A673 (cell line): ENCODE measurements around the gene FLT1.

Source experiments
- CTCF ChIP-seq: fragments of 300-800, 200-600 bp; sonication (generic); conservative IDR thresholded peaks from 2 replicates; pipeline ENCODE4 v1.5.1; 2017; ENCODE audit warnings: low read depth, mild to moderate bottlenecking, antibody characterized with exemption, low read length, moderate library complexity, mixed read lengths
- EZH2 ChIP-seq: fragments of 200-600 bp; sonication (generic); IDR thresholded peaks from 2 replicates; pipeline ENCODE4 v1.6.1; 2017; ENCODE audit warnings: borderline replicate concordance, low read depth, mild to moderate bottlenecking, mixed read lengths, antibody characterized with exemption, low read length; ENCODE audit not compliant: poor library complexity, severe bottlenecking

- TF ChIP-seq CTCF, result no peak
- no peak for TF ChIP-seq EZH2
These were observed 53.4 kb downstream of the FLT1 start for GRCh38 chr13:28441529-28441928.
